NK-92 (cell line): ENCODE data around the gene ETS1.

Experiments
- DNase-seq: peaks from one replicate; lab custom pipeline; 2025; ENCODE audit not compliant: unreplicated experiment; lab: John Stamatoyannopoulos, UW

The ETS1 gene

GRCh38 chr11:128587415-128587814 lies at the start of gene ETS1:
TSS of gene ETS1 (minus strand) at chr11:128587558. CDS start at chr11:128573130, 14,428 bp downstream.
- DNase-seq: no peak

GRCh38 chr11:128634395-128634794 lies 47.0 kb upstream of the ETS1 start:
- no peak for DNase-seq

- no peak for DNase-seq
These were observed 46.1 kb upstream of the ETS1 start for GRCh38 chr11:128633384-128633965.

- DNase-seq: no peak
These were observed 44.9 kb upstream of the ETS1 start for GRCh38 chr11:128632141-128632791.

- peak; percentile 17 for DNase-seq
These were observed 43.2 kb upstream of the ETS1 start for GRCh38 chr11:128630367-128631230.

- no peak for DNase-seq
These were observed 42.3 kb upstream of the ETS1 start for GRCh38 chr11:128629516-128630106.

GRCh38 chr11:128628686-128629085 lies 41.3 kb upstream of the ETS1 start:
- DNase-seq: no peak

GRCh38 chr11:128628325-128628673 lies 40.9 kb upstream of the ETS1 start:
- no peak for DNase-seq

GRCh38 chr11:128627666-128628324 lies 40.4 kb upstream of the ETS1 start:
- no peak for DNase-seq

- DNase-seq: no peak
These were observed 39.7 kb upstream of the ETS1 start for GRCh38 chr11:128626913-128627665.

GRCh38 chr11:128625746-128626145 lies 38.4 kb upstream of the ETS1 start:
- no peak for DNase-seq

- DNase-seq: no peak
These were observed 38.0 kb upstream of the ETS1 start for GRCh38 chr11:128625326-128625725.

- no peak for DNase-seq
These were observed 37.2 kb upstream of the ETS1 start for GRCh38 chr11:128624269-128625175.

GRCh38 chr11:128623091-128623490 lies 35.7 kb upstream of the ETS1 start:
- DNase-seq: no peak

- DNase-seq: no peak
These were observed 34.5 kb upstream of the ETS1 start for GRCh38 chr11:128621601-128622501.

GRCh38 chr11:128620309-128621100 lies 33.1 kb upstream of the ETS1 start:
- no peak for DNase-seq

- DNase-seq: no peak
These were observed 32.4 kb upstream of the ETS1 start for GRCh38 chr11:128619540-128620308.
